Stimulated activated naive CD8-positive, alpha-beta T cell treated with anti-CD3 and anti-CD28 coated beads, Interleukin-15, Interleukin-2, amounts not matched to agents 100 ng/mL and 50 ng/mL, for 24 hours (primary cell): Measurements from ENCODE around the gene PRKCZ.

ENCODE experiments used
- H3K27ac Mint-ChIP-seq: one replicate; pipeline ENCODE4 v1.8.0; 2021; ENCODE audit warnings: mild to moderate bottlenecking, mixed read lengths
- H3K27me3 Mint-ChIP-seq: one replicate; pipeline ENCODE4 v1.8.0; 2021; ENCODE audit warnings: mixed read lengths
- H3K36me3 Mint-ChIP-seq: one replicate; pipeline ENCODE4 v1.8.0; 2021; ENCODE audit warnings: low read depth, mixed read lengths
- H3K4me1 Mint-ChIP-seq: one replicate; pipeline ENCODE4 v1.8.0; 2021; ENCODE audit warnings: low read depth, mixed read lengths
- H3K4me3 Mint-ChIP-seq: one replicate; pipeline ENCODE4 v1.8.0; 2021; ENCODE audit warnings: mild to moderate bottlenecking, mixed read lengths
- H3K9me3 Mint-ChIP-seq: one replicate; pipeline ENCODE4 v1.8.0; 2021; ENCODE audit warnings: mixed read lengths

The PRKCZ gene

GRCh38 chr1:2172551-2173146 lies 122.4 kb downstream of the PRKCZ start:
- Mint-ChIP-seq H3K27ac (no peak overlapping the region), H3K4me3 (no peak overlapping the region), H3K9me3 (no peaks in the 10 kb centered on the region), H3K27me3 (no peaks in the 10 kb centered on the region), H3K4me1 (no peaks in the 10 kb centered on the region), H3K36me3 (no peaks in the 10 kb centered on the region)

- no peak overlapping the region for H3K27ac Mint-ChIP-seq
- no peaks in the 10 kb centered on the region for H3K36me3 Mint-ChIP-seq
- no peaks in the 10 kb centered on the region for H3K9me3 Mint-ChIP-seq
- no peaks in the 10 kb centered on the region for H3K27me3 Mint-ChIP-seq
- H3K4me1 Mint-ChIP-seq: no peaks in the 10 kb centered on the region
- no peak overlapping the region for H3K4me3 Mint-ChIP-seq
Measured at GRCh38 chr1:2173546-2174347, 123.5 kb downstream of the PRKCZ start.

- Mint-ChIP-seq H3K27ac (peak overlapping the region; percentile 40), H3K4me3 (peak overlapping the region; percentile 43)
Measured at GRCh38 chr1:2174348-2175054, 124.3 kb downstream of the PRKCZ start.

GRCh38 chr1:2175055-2175414 lies 124.8 kb downstream of the PRKCZ start:
- Mint-ChIP-seq H3K4me1 (no peaks in the 10 kb centered on the region), H3K9me3 (no peaks in the 10 kb centered on the region), H3K4me3 (peak overlapping the region; percentile 43), H3K36me3 (no peaks in the 10 kb centered on the region), H3K27me3 (no peaks in the 10 kb centered on the region), H3K27ac (peak overlapping the region; percentile 40)

More at GRCh38 chr1:2174348-2175054, 124.3 kb downstream of the PRKCZ start:
- no peaks in the 10 kb centered on the region for H3K4me1 Mint-ChIP-seq
- H3K36me3 Mint-ChIP-seq: no peaks in the 10 kb centered on the region
- no peaks in the 10 kb centered on the region for H3K27me3 Mint-ChIP-seq
- H3K9me3 Mint-ChIP-seq: no peaks in the 10 kb centered on the region

- no peaks in the 10 kb centered on the region for H3K27me3 Mint-ChIP-seq
- no peaks in the 10 kb centered on the region for H3K4me1 Mint-ChIP-seq
- H3K9me3 Mint-ChIP-seq: no peaks in the 10 kb centered on the region
- no peaks in the 10 kb centered on the region for H3K36me3 Mint-ChIP-seq
- H3K27ac Mint-ChIP-seq: no peak overlapping the region
- no peak overlapping the region for H3K4me3 Mint-ChIP-seq
Measured at GRCh38 chr1:2175681-2176454, 125.7 kb downstream of the PRKCZ start.

- Mint-ChIP-seq H3K4me1 (no peaks in the 10 kb centered on the region), H3K36me3 (no peaks in the 10 kb centered on the region), H3K27ac (no peak overlapping the region), H3K4me3 (no peak overlapping the region), H3K27me3 (no peaks in the 10 kb centered on the region), H3K9me3 (no peaks in the 10 kb centered on the region)
Measured at GRCh38 chr1:2176615-2177014, 126.4 kb downstream of the PRKCZ start.

GRCh38 chr1:2177541-2177940 lies 127.3 kb downstream of the PRKCZ start:
- Mint-ChIP-seq H3K36me3 (no peaks in the 10 kb centered on the region), H3K9me3 (no peaks in the 10 kb centered on the region), H3K27ac (no peak overlapping the region), H3K4me3 (no peak overlapping the region), H3K4me1 (no peaks in the 10 kb centered on the region), H3K27me3 (no peaks in the 10 kb centered on the region)

GRCh38 chr1:2177946-2178538 lies 127.8 kb downstream of the PRKCZ start:
- Mint-ChIP-seq H3K4me1 (no peaks in the 10 kb centered on the region), H3K36me3 (no peaks in the 10 kb centered on the region), H3K27me3 (no peaks in the 10 kb centered on the region), H3K4me3 (no peak overlapping the region), H3K27ac (no peak overlapping the region), H3K9me3 (no peaks in the 10 kb centered on the region)

- Mint-ChIP-seq H3K27ac (no peak overlapping the region), H3K4me3 (no peak overlapping the region), H3K4me1 (no peaks in the 10 kb centered on the region), H3K9me3 (no peaks in the 10 kb centered on the region), H3K36me3 (no peaks in the 10 kb centered on the region), H3K27me3 (no peaks in the 10 kb centered on the region)
Measured at GRCh38 chr1:2178875-2179274, 128.7 kb downstream of the PRKCZ start.

GRCh38 chr1:2179283-2180013 lies 129.2 kb downstream of the PRKCZ start:
- Mint-ChIP-seq H3K27ac (no peak overlapping the region), H3K4me3 (no peak overlapping the region), H3K4me1 (no peaks in the 10 kb centered on the region), H3K36me3 (no peaks in the 10 kb centered on the region), H3K27me3 (no peaks in the 10 kb centered on the region), H3K9me3 (no peaks in the 10 kb centered on the region)

- H3K27ac Mint-ChIP-seq: no peak overlapping the region
- no peaks in the 10 kb centered on the region for H3K36me3 Mint-ChIP-seq
- no peak overlapping the region for H3K4me3 Mint-ChIP-seq
- no peaks in the 10 kb centered on the region for H3K27me3 Mint-ChIP-seq
- H3K9me3 Mint-ChIP-seq: no peaks in the 10 kb centered on the region
- H3K4me1 Mint-ChIP-seq: no peaks in the 10 kb centered on the region
Measured at GRCh38 chr1:2180297-2181245, 130.4 kb downstream of the PRKCZ start.

GRCh38 chr1:2181271-2181670 lies 131.1 kb downstream of the PRKCZ start:
- Mint-ChIP-seq H3K4me3 (no peak overlapping the region), H3K27me3 (no peaks in the 10 kb centered on the region), H3K36me3 (no peaks in the 10 kb centered on the region), H3K27ac (no peak overlapping the region), H3K4me1 (no peaks in the 10 kb centered on the region), H3K9me3 (no peaks in the 10 kb centered on the region)

- H3K27ac Mint-ChIP-seq: no peak overlapping the region
- no peaks in the 10 kb centered on the region for H3K27me3 Mint-ChIP-seq
- no peaks in the 10 kb centered on the region for H3K4me1 Mint-ChIP-seq
- H3K36me3 Mint-ChIP-seq: no peaks in the 10 kb centered on the region
- no peak overlapping the region for H3K4me3 Mint-ChIP-seq
- no peaks in the 10 kb centered on the region for H3K9me3 Mint-ChIP-seq
Measured at GRCh38 chr1:2181752-2182151, 131.5 kb downstream of the PRKCZ start.
